ENCODE data around the gene ZNF350.
A peak's percentile ranks its signal among the peaks of the same experiment; 100 is the strongest.

DNA sequence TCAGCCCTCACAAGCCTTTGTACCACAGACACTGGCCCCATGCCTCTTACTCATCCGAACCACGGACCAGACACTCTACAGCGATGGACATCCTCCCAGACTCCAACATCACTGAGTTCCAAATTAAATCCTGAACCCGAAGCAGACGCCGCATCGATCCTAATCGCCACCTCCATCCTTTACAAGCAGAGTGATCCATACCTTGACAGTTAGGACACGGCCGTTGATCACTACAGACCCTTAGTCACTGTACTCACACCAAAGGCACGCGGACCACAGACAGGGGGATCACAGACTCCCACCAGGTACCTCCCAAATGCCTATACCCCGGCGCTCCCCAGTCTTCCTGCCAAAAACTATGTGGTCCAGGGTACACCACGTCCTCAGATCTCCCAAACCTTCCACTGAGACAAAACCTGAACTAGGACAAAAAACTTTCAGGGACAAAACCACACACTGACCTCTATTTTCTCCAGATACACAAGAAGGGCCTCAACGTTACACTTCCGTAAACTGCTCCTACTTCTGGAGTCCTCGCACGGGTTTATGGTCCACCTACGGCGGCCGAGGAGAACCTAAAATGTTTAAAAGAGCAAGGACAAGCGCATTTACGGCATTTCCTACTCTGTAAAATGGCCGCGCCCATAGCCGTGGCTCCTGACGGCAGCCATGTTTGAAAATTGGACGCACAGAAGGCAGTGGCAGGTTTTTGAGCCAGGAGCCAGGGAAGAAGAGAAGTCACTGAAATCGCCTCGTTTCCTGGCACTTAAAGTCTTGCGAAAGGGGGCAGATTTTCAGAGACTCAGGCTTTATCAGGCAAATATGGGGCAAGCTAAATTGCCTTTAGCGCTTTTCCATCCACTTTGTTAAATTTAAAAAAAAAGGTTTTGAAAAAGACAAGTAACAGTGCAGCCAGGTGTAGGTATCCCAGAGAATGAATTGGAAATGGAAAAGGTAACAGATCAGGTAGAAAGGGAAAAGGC lies at the start of gene ZNF350:
- TF ChIP-seq GABPA (IDR thresholded peaks at IDR 0.05 in 1 of 2, conservative IDR thresholded peaks at IDR 0.05 in 1 of 2) = peak; percentile 41 to 92
- TF ChIP-seq, protein P1, sequence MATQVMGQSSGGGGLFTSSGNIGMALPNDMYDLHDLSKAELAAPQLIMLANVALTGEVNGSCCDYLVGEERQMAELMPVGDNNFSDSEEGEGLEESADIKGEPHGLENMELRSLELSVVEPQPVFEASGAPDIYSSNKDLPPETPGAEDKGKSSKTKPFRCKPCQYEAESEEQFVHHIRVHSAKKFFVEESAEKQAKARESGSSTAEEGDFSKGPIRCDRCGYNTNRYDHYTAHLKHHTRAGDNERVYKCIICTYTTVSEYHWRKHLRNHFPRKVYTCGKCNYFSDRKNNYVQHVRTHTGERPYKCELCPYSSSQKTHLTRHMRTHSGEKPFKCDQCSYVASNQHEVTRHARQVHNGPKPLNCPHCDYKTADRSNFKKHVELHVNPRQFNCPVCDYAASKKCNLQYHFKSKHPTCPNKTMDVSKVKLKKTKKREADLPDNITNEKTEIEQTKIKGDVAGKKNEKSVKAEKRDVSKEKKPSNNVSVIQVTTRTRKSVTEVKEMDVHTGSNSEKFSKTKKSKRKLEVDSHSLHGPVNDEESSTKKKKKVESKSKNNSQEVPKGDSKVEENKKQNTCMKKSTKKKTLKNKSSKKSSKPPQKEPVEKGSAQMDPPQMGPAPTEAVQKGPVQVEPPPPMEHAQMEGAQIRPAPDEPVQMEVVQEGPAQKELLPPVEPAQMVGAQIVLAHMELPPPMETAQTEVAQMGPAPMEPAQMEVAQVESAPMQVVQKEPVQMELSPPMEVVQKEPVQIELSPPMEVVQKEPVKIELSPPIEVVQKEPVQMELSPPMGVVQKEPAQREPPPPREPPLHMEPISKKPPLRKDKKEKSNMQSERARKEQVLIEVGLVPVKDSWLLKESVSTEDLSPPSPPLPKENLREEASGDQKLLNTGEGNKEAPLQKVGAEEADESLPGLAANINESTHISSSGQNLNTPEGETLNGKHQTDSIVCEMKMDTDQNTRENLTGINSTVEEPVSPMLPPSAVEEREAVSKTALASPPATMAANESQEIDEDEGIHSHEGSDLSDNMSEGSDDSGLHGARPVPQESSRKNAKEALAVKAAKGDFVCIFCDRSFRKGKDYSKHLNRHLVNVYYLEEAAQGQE (IDR thresholded peaks at IDR 0.05) = peak; percentile 41

Measured in liver (tissue), 2 donors.